ENCODE measurements around the gene SAMD1. TPM values are rescaled to one million over a fixed set of nuclear protein-coding genes. Genes with fewer than 3 reads are reported as not detected.

Gene SAMD1
- total and polyA plus RNA-seq, 2 of the 13 experiments (the other 11 are each of a cell fraction or from before 2014, with no cell fraction given), result 17.5 to 45.0 TPM

- peak within 1 kb of the TSS; percentile 65 for H3K9ac ChIP-seq (ENCODE audit: insufficient read depth, low read depth, low read length)
- H3K4me2 ChIP-seq (ENCODE audit: low read depth, low read length), result peak within 1 kb of the TSS; percentile 86
- no peaks in the 10 kb centered on the region for H3K27me3 ChIP-seq (ENCODE audit: control insufficient read depth in 1 of 2, insufficient read depth in 2 of 2, low read length in 2 of 2)
- H3K4me1 ChIP-seq (ENCODE audit: insufficient read depth, low read length), result peaks cover 45% of the 10 kb centered on the region
- no peaks in the 10 kb centered on the region for H3K9me3 ChIP-seq (ENCODE audit: low read length)
- intact Hi-C loops (cut with micrococcal nuclease; ENCODE audit: unreplicated experiment) (no loop called here), in situ Hi-C loops (cut with HindIII; ENCODE audit: extremely low pct_ligation_motif_present, low pct_unique_long_range_greater_than_20kb) (loop anchor here (25.0 kb wide), 1 partner anchor 300 kb away; the partner anchor contains the start of genes C19orf53 and MRI1)
- H2AFZ ChIP-seq (ENCODE audit: low read length), result no peak within 1 kb of the TSS
- H3K79me2 ChIP-seq (ENCODE audit: insufficient read depth, low read length), result no peaks in the 10 kb centered on the region
- ChIA-PET CTCF (ENCODE audit: low intra/inter-chr PET ratio, low total read pairs) (interaction anchor here (0.6 kb wide), 1 partner anchor 12 kb away, joined by 3 read pairs; no protein-coding TSS in a partner anchor), POLR2A (interaction anchor here (1.1 to 5.7 kb wide), 2 partner anchors 10 to 178 kb away, joined by 3 to 62 read pairs; partner anchors contain the start of gene MISP3)
- H3K27ac ChIP-seq (ENCODE audit: extremely low read length, insufficient read depth, low read length), result peak within 1 kb of the TSS; percentile 81
- H3K4me3 ChIP-seq (replicated peaks in 1 of 3; ENCODE audit: insufficient read depth in 1 of 3, low read depth in 2 of 3, low read length in 3 of 3), result peak within 1 kb of the TSS; percentile 52 to 73 (median 58)
- DNase-seq (ENCODE audit: low spot score) (no peak), ATAC-seq (peak; percentile 26), FAIRE-seq (no peak)
- no peaks in the 10 kb centered on the region for H4K20me1 ChIP-seq (ENCODE audit: insufficient read depth, low read length)
- no TSS peak for BruUV-seq (replicated peaks)
- H3K36me3 ChIP-seq (replicated peaks in 1 of 2; ENCODE audit: control insufficient read depth in 1 of 2, insufficient read depth in 2 of 2, low read length in 2 of 2), result no peaks in the 10 kb centered on the region
- 28% methylated on average over 8 of the region's 19 CpGs for whole genome bisulfite sequencing (ENCODE audit: low lambda C conversion rate)
- TF ChIP-seq ZNF362 (CRISPR knock-in tag; IDR thresholded peaks at IDR 0.05; ENCODE audit: borderline replicate concordance) (no peak), MEF2D (CRISPR knock-in tag; IDR thresholded peaks at IDR 0.05) (peak; percentile 53; the same call in 1 of the 2 replicates), EED (CRISPR knock-in tag; IDR thresholded peaks at IDR 0.05) (no peak), HNRNPL (IDR thresholded peaks at IDR 0.05; ENCODE audit: low read depth, low read length) (peak; percentile 69; the same call in 1 of the 2 replicates), ZFX (CRISPR knock-in tag; IDR thresholded peaks at IDR 0.05; ENCODE audit: low read depth) (peak; percentile 13), ZMAT3 (CRISPR knock-in tag; conservative IDR thresholded peaks at IDR 0.05) (0 out of 2 replicates have a peak, but pooled peaks have one; percentile 41), CC2D1A (CRISPR knock-in tag; IDR thresholded peaks at IDR 0.05) (no peak), ETV6 (CRISPR knock-in tag; conservative IDR thresholded peaks at IDR 0.05) (no peak), NFYC (CRISPR knock-in tag; IDR thresholded peaks at IDR 0.05) (no peak), HMGXB4 (CRISPR knock-in tag; IDR thresholded peaks at IDR 0.05; ENCODE audit: borderline replicate concordance in 1 of 2, low read depth in 1 of 2) (peak in 1 of 2 experiments; percentile 46; a peak in 1 of 4 replicates), ZNF710 (CRISPR knock-in tag; IDR thresholded peaks at IDR 0.05; ENCODE audit: borderline replicate concordance) (no peak; the same call in 1 of the 2 replicates), RBM39 (IDR thresholded peaks at IDR 0.05; ENCODE audit: low read depth, low read length, poor library complexity, severe bottlenecking) (peak; percentile 70), ZNF572 (CRISPR knock-in tag; IDR thresholded peaks at IDR 0.05) (0 out of 2 replicates have a peak, but pooled peaks have one; percentile 35), RBFOX2 (IDR thresholded peaks at IDR 0.05; ENCODE audit: low read depth, low read length) (peak; percentile 54; the same call in 1 of the 2 replicates), ZNF333 (CRISPR knock-in tag; IDR thresholded peaks at IDR 0.05; ENCODE audit: borderline replicate concordance) (0 out of 2 replicates have a peak, but pooled peaks have one; percentile 33), AGO2 (optimal IDR thresholded peaks at IDR 0.05; ENCODE audit: low read depth, low read length) (peak; percentile 52), BATF2 (CRISPR knock-in tag; IDR thresholded peaks at IDR 0.05) (no peak)
Measured at GRCh38 chr19:14061751-14062557, 28.6 kb downstream of the SAMD1 start, which contains the start of gene PALM3. PALM3 (minus strand) TSS chr19:14062076; CDS start chr19:14061980, 96 bp downstream.
